Endodermal cell (in vitro differentiated cells): Measurements from ENCODE around the gene TXK. TPM values are rescaled to one million over a fixed set of nuclear protein-coding genes. Genes with fewer than 3 reads are reported as not detected.

Experiments used
- DNase-seq: peaks from one replicate; pipeline ENCODE4 v3.0.0-alpha.2; 2017
- H3K27ac ChIP-seq: 2 replicates; pipeline ENCODE4 v1.5.1; 2013; ENCODE audit warnings: mild to moderate bottlenecking, low read depth, low read length, moderate library complexity
- H3K27me3 ChIP-seq: 2 replicates; pipeline ENCODE4 v1.6.1; 2013; ENCODE audit warnings: mild to moderate bottlenecking, low read length, moderate library complexity; ENCODE audit not compliant: insufficient read depth, control insufficient read depth, poor library complexity, severe bottlenecking
- H3K36me3 ChIP-seq: 2 replicates; pipeline ENCODE4 v1.7.0; 2013; ENCODE audit warnings: mild to moderate bottlenecking, low read length, moderate library complexity; ENCODE audit not compliant: control insufficient read depth, insufficient read depth
- H3K4me1 ChIP-seq: one replicate; pipeline ENCODE4 v1.7.0; 2013; ENCODE audit warnings: low read length; ENCODE audit not compliant: control insufficient read depth, insufficient read depth
- H3K4me3 ChIP-seq: 2 replicates; pipeline ENCODE4 v1.5.1; 2013; ENCODE audit warnings: mild to moderate bottlenecking, low read length, moderate library complexity
- H3K9ac ChIP-seq: 2 replicates; pipeline ENCODE4 v1.6.1; 2013; ENCODE audit warnings: mild to moderate bottlenecking, low read length, moderate library complexity; ENCODE audit not compliant: poor library complexity, severe bottlenecking; ENCODE audit errors: extremely low read depth
- H3K9me3 ChIP-seq: 2 replicates; pipeline ENCODE4 v1.6.1; 2013; ENCODE audit warnings: mild to moderate bottlenecking, low read length, moderate library complexity; ENCODE audit not compliant: control insufficient read depth
- H3K27ac Mint-ChIP-seq: 2 replicates; pipeline ENCODE4 v1.8.0; 2020; ENCODE audit warnings: mixed read lengths
- H3K27me3 Mint-ChIP-seq: 2 replicates; pipeline ENCODE4 v1.8.0; 2021; ENCODE audit warnings: mild to moderate bottlenecking, mixed read lengths; ENCODE audit not compliant: insufficient read depth
- H3K36me3 Mint-ChIP-seq: 2 replicates; pipeline ENCODE4 v1.8.0; 2020; ENCODE audit warnings: low read depth, mixed read lengths
- H3K4me1 Mint-ChIP-seq: 2 replicates; pipeline ENCODE4 v1.8.0; 2020; ENCODE audit warnings: mixed read lengths
- H3K4me3 Mint-ChIP-seq: 2 replicates; pipeline ENCODE4 v1.8.0; 2020; ENCODE audit warnings: mild to moderate bottlenecking, moderate library complexity, mixed read lengths
- H3K9me3 Mint-ChIP-seq: 2 replicates; pipeline ENCODE4 v1.8.0; 2020; ENCODE audit warnings: mild to moderate bottlenecking, mixed read lengths
- CTCF ChIP-seq: fragments of 200-600 bp; sonication (generic); conservative IDR thresholded peaks from 2 replicates; pipeline ENCODE4 v1.5.0; 2021; ENCODE audit warnings: antibody characterized with exemption, mild to moderate bottlenecking
- WGBS, 2 experiments: methylation state at CpG; one replicate each; pipeline versions ENCODE4 v1.1.5 to v1.1.7; 2013; ENCODE audit warnings: missing lambda C conversion rate in 2 of 2, mixed read lengths in 1 of 2; ENCODE audit not compliant: insufficient coverage in 1 of 2, insufficient read length in 1 of 2; 5-methylcytosine and 5-hydroxymethylcytosine counted together
- total RNA-seq, 2 donors: library from RNA; stranded (reverse); fragmentation: NEBNext Ultra II Directional in 1 of 2; extraction: Animal tissue kit (Norgen Biotek cat#: 25700) in 1 of 2; gene quantifications; 2 replicates in 1 of 2; 3 replicates in 1 of 2; pipeline ENCODE4 v1.2.1, GENCODE V29; 2021

Gene TXK
- total RNA-seq, 2 donors from 2014 or later: 0.66 to 0.68 TPM

DNA sequence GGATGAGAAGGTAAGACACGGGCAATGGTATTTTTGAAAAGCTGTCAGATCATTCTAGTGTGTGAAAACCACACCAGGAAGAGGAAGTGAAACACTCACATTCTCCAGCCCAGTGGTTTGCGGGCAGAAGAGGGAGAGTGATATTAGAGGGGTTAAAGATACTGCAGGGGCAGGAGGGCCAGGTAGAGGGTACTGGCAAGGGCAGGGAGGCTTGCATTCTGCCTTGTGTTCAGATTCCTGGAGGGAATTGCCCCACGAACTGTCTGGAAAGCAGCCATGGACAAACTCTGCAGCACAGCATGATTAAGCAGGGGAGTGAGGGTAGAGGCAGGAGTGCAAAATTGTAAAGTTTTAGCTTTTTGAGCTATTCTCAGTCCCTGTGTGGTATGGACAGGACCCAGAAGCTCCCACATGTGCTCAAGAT, 86.6 kb downstream of the TXK start:
- no peak overlapping the region for H3K27ac Mint-ChIP-seq
- no peak overlapping the region for H3K4me3 Mint-ChIP-seq
- Histone ChIP-seq H3K4me1 (peaks cover 10% of the 10 kb centered on the region), H3K36me3 (no peaks in the 10 kb centered on the region), H3K4me3 (no peak overlapping the region), H3K9ac (no peak overlapping the region), H3K9me3 (no peaks in the 10 kb centered on the region), H3K27me3 (peaks cover 33% of the 10 kb centered on the region), H3K27ac (no peak overlapping the region)
- H3K36me3 Mint-ChIP-seq: no peaks in the 10 kb centered on the region
- H3K9me3 Mint-ChIP-seq: no peaks in the 10 kb centered on the region
- WGBS, 2 experiments: 80 to 81% methylated on average over 2 to 3 of the region's 3 CpGs
- H3K27me3 Mint-ChIP-seq: peaks cover 23% of the 10 kb centered on the region
- peaks cover 18% of the 10 kb centered on the region for H3K4me1 Mint-ChIP-seq
- DNase-seq: no peak
- TF ChIP-seq CTCF: no peak

DNA sequence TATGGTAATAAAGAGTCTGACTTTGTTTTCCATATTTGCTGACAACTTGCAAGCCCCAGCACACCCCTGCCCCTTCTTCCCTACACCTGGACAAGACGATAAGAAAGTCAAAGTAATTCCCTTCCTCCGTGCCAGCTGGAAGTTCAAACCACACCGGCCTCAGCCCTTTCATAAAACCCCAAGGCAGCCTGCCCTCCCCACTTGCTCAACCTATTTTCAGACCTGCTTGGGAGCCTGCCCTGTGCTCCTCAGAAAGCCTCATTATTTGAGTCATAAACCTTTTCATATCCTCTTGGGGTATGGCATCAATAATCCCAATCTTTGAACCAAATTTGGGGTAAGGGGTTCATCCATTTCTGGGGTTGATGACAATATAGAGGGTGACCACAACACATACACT, 88.0 kb downstream of the TXK start:
- Mint-ChIP-seq H3K36me3 (no peaks in the 10 kb centered on the region), H3K27me3 (peaks cover 33% of the 10 kb centered on the region), H3K9me3 (no peaks in the 10 kb centered on the region), H3K27ac (no peak overlapping the region), H3K4me1 (peaks cover 18% of the 10 kb centered on the region), H3K4me3 (no peak overlapping the region)
- no peak for DNase-seq
- Histone ChIP-seq H3K36me3 (no peaks in the 10 kb centered on the region), H3K9ac (no peak overlapping the region), H3K27me3 (peaks cover 47% of the 10 kb centered on the region), H3K9me3 (no peaks in the 10 kb centered on the region), H3K4me1 (peaks cover 10% of the 10 kb centered on the region), H3K27ac (no peak overlapping the region), H3K4me3 (no peak overlapping the region)
- 92 to 100% methylated on average over 2 to 3 of the region's 3 CpGs for WGBS, 2 experiments
- no peak for TF ChIP-seq CTCF

DNA sequence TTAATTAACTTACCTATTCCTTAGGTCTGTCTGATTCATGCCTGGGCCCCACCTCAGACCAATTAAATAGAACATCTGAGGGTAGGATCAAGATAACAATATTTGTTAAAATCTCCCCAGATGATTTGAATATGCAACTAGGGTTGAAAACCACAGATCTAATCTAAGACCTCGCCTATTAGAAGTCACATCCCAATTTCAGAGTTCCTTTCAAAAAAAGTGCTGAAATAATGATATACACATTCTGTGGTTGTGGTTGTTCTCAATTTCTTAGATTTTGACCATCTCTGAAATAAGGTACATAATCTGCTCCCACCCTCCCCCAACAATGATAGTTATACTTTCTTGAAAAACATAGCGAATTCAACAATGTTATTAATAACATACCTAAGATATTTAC, 89.8 kb downstream of the TXK start:
- no peak overlapping the region for H3K27ac Mint-ChIP-seq
- 100% methylated on average over 2 of the region's 2 CpGs; no CpG with 5 or more reads in 1 of the 2 experiments for WGBS, 2 experiments
- H3K4me1 ChIP-seq: peaks cover 10% of the 10 kb centered on the region
- no peaks in the 10 kb centered on the region for H3K36me3 Mint-ChIP-seq
- no peaks in the 10 kb centered on the region for H3K9me3 Mint-ChIP-seq
- peaks cover 56% of the 10 kb centered on the region for H3K27me3 ChIP-seq
- no peaks in the 10 kb centered on the region for H3K9me3 ChIP-seq
- no peak overlapping the region for H3K4me3 Mint-ChIP-seq
- H3K4me3 ChIP-seq: no peak overlapping the region
- no peak overlapping the region for H3K27ac ChIP-seq
- H3K36me3 ChIP-seq: no peaks in the 10 kb centered on the region
- no peak for DNase-seq
- H3K4me1 Mint-ChIP-seq: peaks cover 18% of the 10 kb centered on the region
- H3K27me3 Mint-ChIP-seq: peaks cover 34% of the 10 kb centered on the region
- H3K9ac ChIP-seq: no peak overlapping the region
- TF ChIP-seq CTCF: no peak
